ENCODE data around the gene UROC1. TPM values are rescaled to one million over a fixed set of nuclear protein-coding genes. Genes with fewer than 3 reads are reported as not detected.
"Not testable (repeated sequence)": the region's sequence is repeated elsewhere in the genome, so short reads cannot be mapped to it uniquely, and the experiment has no call there.

The UROC1 gene
- total and polyA plus RNA-seq, 3 donors from 2014 or later = 0.25 to 1.0 (median 0.34) TPM

DNA sequence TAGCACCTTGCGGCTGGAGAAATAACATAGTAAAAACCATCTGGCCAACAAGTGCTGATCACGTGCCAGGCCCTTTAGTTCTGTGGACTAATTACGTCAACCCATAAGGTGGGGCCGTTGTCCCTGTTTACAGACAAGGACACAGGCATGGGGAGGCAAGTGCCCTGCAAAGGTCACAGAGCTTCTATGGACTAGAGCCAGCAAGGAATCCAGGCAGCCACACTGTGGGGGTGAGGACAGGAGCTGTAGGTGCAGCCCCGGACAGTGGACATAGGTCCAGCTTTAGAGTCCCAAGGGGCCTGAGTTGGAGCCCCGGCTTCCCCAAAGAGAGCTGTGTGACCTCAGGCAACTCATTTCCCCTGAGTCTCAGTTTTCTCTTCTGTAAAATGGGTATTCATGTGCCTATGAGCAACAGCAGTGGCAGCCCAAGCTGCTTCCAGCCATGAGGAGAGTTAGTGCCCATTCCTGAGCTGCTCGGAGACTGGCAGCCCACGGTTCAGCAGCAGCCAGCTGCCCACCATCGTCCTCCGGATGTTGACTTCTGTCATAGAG lies 20.2 kb upstream of the UROC1 start:
- H3K4me1 ChIP-seq = no peaks in the 10 kb centered on the region
- intact Hi-C loops (cut with DNase I; ENCODE audit: low total_unique reads) = no loop called here
- no peak overlapping the region for H3K27ac ChIP-seq
- 74 to 76% methylated on average over 9 to 10 of the region's 10 CpGs for WGBS, 2 donors
- no peaks in the 10 kb centered on the region for H3K9me3 ChIP-seq
- TF ChIP-seq POLR2A (IDR thresholded peaks at IDR 0.05) = no peak
- TF ChIP-seq, protein P1, sequence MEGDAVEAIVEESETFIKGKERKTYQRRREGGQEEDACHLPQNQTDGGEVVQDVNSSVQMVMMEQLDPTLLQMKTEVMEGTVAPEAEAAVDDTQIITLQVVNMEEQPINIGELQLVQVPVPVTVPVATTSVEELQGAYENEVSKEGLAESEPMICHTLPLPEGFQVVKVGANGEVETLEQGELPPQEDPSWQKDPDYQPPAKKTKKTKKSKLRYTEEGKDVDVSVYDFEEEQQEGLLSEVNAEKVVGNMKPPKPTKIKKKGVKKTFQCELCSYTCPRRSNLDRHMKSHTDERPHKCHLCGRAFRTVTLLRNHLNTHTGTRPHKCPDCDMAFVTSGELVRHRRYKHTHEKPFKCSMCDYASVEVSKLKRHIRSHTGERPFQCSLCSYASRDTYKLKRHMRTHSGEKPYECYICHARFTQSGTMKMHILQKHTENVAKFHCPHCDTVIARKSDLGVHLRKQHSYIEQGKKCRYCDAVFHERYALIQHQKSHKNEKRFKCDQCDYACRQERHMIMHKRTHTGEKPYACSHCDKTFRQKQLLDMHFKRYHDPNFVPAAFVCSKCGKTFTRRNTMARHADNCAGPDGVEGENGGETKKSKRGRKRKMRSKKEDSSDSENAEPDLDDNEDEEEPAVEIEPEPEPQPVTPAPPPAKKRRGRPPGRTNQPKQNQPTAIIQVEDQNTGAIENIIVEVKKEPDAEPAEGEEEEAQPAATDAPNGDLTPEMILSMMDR (IDR thresholded peaks at IDR 0.05) = no peak
- no peak for DNase-seq
- H3K36me3 ChIP-seq (ENCODE audit: low read depth, missing control alignments) = no peaks in the 10 kb centered on the region
- no peaks in the 10 kb centered on the region for H3K27me3 ChIP-seq
- H3K4me3 ChIP-seq = no peak overlapping the region

DNA sequence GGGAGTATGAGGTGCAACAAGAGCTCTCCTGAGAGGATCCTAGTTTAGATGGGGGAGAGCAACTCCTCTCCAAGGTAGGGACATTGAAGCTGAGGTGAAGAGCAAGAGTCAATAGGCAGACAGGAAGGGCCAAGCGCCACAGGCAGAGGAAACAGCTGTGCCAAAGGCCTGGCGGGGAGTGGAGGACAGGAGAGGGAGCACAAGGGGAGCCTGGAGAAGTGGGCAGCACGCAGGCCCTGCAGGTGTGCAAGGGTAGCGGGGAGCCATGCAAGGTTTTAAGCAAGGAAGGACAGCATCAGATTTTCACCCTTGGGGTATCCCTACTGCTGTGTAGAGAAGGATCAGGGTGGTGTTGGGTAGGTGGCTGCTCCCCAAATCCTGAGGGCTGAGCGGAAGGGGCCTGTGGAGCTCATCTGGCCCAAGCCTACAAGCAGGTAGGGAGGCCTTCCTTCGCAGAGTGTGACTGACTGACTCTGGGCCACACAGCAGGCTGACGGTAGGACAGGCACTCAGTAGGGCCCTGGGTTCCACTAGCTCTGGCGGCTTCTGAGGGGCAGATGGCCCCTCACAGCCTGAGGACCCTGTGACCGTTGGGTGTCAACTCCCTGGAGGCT lies 19.6 kb upstream of the UROC1 start:
- no peak for DNase-seq
- WGBS, 2 donors = 86 to 89% methylated on average over 7 to 8 of the region's 9 CpGs

DNA sequence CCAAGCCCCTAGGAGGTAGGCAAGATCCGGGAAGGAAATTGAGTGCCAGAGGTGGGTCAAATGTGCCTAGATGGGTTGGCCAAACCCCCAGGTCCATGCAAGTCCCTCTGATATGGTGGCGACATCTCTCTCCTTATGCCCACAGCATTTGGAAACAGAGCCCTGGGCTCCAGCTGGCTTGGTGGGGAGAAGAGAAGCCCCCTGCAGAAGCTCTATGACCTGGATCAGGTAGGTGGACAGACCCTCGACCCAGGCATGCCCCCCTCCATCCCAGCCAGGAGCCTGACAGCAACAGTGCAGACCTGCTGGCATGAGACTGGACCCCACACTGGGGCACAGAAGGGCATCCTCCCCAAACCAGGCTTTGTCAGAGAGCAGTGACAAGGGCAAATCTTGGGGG lies 18.6 kb upstream of the UROC1 start:
- Histone ChIP-seq H3K27ac (no peak overlapping the region), H3K27me3 (no peaks in the 10 kb centered on the region), H3K4me1 (no peaks in the 10 kb centered on the region), H3K36me3 (ENCODE audit: low read depth, missing control alignments) (no peaks in the 10 kb centered on the region), H3K9me3 (no peaks in the 10 kb centered on the region), H3K4me3 (no peak overlapping the region)
- 86 to 93% methylated on average over 2 to 3 of the region's 3 CpGs for WGBS, 2 donors
- DNase-seq = no peak
- intact Hi-C loops (cut with DNase I; ENCODE audit: low total_unique reads) = no loop called here
- TF ChIP-seq, protein P1 (IDR thresholded peaks at IDR 0.05) = no peak
- no peak for TF ChIP-seq POLR2A (IDR thresholded peaks at IDR 0.05)

More for the DNA sequence above, 19.6 kb upstream of the UROC1 start:
- Histone ChIP-seq H3K4me1 (no peaks in the 10 kb centered on the region), H3K9me3 (no peaks in the 10 kb centered on the region), H3K27ac (no peak overlapping the region), H3K36me3 (ENCODE audit: low read depth, missing control alignments) (no peaks in the 10 kb centered on the region), H3K4me3 (no peak overlapping the region), H3K27me3 (no peaks in the 10 kb centered on the region)
- TF ChIP-seq, protein P1 (IDR thresholded peaks at IDR 0.05) = no peak
- no peak for TF ChIP-seq POLR2A (IDR thresholded peaks at IDR 0.05)
- intact Hi-C loops (cut with DNase I; ENCODE audit: low total_unique reads) = no loop called here

DNA sequence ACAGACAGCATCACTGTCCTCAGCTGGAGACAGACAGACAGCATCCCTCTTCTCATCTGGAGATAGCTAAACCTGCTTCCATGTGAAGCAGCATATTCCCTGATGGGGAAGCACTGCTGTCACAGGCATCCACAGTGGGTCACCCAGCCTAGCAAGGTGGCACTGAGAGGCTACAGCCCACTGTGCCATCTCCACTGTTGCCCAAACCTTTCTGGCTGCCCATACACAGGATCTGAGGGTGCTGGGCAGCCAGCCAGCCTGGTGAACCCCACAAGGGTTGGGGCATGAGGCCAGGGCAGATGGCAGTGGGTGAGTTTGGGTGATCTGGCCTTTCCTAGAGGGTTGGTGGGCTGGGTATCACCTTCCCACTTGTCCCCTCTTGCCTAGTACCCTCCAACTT lies 18.1 kb upstream of the UROC1 start:
- no peak for DNase-seq
- Histone ChIP-seq H3K4me3 (no peak overlapping the region), H3K4me1 (peaks cover 3% of the 10 kb centered on the region), H3K27ac (no peak overlapping the region), H3K27me3 (no peaks in the 10 kb centered on the region), H3K36me3 (ENCODE audit: low read depth, missing control alignments) (no peaks in the 10 kb centered on the region), H3K9me3 (no peaks in the 10 kb centered on the region)
- intact Hi-C loops (cut with DNase I; ENCODE audit: low total_unique reads) = no loop called here
- TF ChIP-seq, protein P1 (IDR thresholded peaks at IDR 0.05) = no peak
- TF ChIP-seq POLR2A (IDR thresholded peaks at IDR 0.05) = no peak

DNA sequence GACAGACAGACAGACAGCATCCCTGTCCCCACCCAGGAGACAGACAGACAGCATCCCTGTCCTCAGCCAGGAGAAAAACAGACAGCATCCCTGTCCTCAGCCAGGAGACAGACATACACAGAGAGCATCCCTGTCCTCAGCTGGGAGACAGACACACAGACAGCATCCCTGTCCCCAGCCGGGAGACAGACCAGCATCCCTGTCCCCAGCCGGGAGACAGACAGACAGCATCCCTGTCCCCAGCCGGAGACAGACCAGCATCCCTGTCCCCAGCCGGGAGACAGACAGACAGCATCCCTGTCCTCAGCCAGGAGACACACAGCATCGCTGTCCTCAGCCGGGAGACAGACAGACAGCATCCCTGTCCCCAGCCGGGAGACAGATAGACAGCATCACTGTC lies 17.1 kb upstream of the UROC1 start:
- H3K9me3 ChIP-seq; H3K27ac ChIP-seq; intact Hi-C loops (cut with DNase I; ENCODE audit: low total_unique reads); DNase-seq; H3K27me3 ChIP-seq; H3K36me3 ChIP-seq (ENCODE audit: low read depth, missing control alignments); H3K4me3 ChIP-seq: not testable (repeated sequence)
- WGBS, 2 donors = 76 to 87% methylated on average over 3 to 7 of the region's 7 CpGs
- H3K4me1 ChIP-seq = peaks cover 11% of the 10 kb centered on the region

Data from testis (tissue), 3 donors.